ENCODE measurements around the gene FDX2.

DNA sequence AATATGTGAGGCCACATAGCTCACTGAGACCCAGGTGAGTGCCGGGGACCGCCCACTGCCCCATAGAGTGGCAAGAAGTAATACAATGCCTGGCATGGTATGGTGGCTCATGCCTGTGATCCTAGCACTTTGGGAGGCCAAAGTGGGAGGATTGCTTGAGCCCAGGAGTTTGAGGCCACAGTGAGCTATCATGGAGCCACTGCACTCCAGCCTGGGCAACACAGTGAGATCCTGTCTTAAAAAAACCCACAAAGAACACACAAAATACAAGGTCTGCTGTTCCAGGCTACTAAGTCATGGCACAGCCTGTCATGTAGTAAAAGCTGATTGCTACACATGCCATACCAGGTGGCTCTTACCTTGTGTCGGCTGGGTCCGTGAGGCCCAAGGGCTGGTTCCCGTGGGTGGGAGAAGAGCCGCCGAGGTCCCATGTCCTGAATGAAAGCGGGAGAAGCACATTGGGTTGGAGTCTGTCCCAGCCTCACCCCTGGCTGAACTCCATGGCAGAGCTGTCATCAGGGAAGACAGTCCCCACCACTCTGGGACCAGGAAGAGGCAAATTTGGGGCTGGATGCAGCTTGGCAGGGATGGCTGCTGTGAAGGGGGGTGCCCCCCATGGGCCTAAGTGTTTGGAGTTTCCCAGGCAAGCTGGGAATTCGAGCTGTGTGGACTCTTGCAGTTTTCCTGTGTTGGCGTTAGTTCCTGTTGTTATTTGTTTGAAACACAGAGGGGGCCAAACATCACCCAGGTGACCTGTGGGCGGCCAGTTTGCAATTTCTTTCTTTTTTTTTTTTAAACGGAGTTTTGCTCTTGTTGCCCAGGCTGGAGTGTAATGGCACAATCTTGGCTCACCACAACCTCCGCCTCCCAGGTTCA, 3.2 kb upstream of the FDX2 start:
- TF ChIP-seq, protein P1, sequence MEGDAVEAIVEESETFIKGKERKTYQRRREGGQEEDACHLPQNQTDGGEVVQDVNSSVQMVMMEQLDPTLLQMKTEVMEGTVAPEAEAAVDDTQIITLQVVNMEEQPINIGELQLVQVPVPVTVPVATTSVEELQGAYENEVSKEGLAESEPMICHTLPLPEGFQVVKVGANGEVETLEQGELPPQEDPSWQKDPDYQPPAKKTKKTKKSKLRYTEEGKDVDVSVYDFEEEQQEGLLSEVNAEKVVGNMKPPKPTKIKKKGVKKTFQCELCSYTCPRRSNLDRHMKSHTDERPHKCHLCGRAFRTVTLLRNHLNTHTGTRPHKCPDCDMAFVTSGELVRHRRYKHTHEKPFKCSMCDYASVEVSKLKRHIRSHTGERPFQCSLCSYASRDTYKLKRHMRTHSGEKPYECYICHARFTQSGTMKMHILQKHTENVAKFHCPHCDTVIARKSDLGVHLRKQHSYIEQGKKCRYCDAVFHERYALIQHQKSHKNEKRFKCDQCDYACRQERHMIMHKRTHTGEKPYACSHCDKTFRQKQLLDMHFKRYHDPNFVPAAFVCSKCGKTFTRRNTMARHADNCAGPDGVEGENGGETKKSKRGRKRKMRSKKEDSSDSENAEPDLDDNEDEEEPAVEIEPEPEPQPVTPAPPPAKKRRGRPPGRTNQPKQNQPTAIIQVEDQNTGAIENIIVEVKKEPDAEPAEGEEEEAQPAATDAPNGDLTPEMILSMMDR (IDR thresholded peaks at IDR 0.05) = no peak
- TF ChIP-seq POLR2A (IDR thresholded peaks at IDR 0.05) (no peak), POLR2AphosphoS5 (IDR thresholded peaks at IDR 0.05) (no peak)
